ENCODE measurements around the gene RAD51B. TPM values are rescaled to one million over a fixed set of nuclear protein-coding genes. Genes with fewer than 3 reads are reported as not detected.

The RAD51B gene
- total and polyA plus RNA-seq, 9 of the 15 experiments (the other 6 are each of a cell fraction or from before 2014, with no cell fraction given) = 8.5 to 17.3 (median 11.3) TPM

DNA sequence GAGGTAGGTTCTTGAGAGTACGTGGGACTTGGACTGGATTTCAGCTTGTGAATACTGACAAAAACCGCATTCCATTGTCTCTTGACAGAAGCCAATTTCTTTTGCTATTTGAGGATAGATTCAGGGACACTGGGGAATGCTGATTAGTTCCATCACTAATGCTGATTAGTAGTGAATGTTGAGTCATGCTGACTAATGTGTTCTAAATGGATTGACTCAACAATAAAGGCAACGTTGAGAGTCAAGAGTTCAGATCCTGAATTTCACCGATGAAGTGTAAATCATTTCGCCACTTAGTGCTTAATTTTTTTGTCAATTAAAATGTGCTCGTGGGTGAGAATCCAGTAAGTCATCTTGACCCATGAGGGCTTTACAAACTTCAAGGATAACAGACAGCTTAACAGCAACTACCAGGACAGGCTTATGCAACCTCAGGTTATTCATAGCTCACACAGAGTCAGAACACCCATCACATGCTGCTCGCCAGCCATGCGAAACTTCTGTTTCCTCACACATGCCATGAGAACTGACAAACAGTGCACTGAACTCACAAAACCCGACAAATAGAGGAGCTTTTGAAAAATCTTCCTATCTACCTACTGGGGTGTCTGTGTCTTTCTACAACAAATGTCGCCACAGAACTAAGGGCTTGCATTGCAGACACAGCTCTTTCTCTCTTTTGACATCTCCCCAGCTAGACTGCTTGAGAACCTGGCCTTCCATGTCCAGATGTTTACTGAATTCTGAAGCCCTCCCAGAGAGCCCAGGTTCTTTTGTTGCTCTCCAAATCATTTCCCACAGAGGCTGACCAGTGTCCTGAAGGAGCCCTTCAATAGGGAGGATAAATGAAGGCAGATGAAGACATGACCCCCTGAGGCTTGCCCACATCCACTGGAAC lies 656.9 kb downstream of the RAD51B start (continued):
- TF ChIP-seq, protein P1, sequence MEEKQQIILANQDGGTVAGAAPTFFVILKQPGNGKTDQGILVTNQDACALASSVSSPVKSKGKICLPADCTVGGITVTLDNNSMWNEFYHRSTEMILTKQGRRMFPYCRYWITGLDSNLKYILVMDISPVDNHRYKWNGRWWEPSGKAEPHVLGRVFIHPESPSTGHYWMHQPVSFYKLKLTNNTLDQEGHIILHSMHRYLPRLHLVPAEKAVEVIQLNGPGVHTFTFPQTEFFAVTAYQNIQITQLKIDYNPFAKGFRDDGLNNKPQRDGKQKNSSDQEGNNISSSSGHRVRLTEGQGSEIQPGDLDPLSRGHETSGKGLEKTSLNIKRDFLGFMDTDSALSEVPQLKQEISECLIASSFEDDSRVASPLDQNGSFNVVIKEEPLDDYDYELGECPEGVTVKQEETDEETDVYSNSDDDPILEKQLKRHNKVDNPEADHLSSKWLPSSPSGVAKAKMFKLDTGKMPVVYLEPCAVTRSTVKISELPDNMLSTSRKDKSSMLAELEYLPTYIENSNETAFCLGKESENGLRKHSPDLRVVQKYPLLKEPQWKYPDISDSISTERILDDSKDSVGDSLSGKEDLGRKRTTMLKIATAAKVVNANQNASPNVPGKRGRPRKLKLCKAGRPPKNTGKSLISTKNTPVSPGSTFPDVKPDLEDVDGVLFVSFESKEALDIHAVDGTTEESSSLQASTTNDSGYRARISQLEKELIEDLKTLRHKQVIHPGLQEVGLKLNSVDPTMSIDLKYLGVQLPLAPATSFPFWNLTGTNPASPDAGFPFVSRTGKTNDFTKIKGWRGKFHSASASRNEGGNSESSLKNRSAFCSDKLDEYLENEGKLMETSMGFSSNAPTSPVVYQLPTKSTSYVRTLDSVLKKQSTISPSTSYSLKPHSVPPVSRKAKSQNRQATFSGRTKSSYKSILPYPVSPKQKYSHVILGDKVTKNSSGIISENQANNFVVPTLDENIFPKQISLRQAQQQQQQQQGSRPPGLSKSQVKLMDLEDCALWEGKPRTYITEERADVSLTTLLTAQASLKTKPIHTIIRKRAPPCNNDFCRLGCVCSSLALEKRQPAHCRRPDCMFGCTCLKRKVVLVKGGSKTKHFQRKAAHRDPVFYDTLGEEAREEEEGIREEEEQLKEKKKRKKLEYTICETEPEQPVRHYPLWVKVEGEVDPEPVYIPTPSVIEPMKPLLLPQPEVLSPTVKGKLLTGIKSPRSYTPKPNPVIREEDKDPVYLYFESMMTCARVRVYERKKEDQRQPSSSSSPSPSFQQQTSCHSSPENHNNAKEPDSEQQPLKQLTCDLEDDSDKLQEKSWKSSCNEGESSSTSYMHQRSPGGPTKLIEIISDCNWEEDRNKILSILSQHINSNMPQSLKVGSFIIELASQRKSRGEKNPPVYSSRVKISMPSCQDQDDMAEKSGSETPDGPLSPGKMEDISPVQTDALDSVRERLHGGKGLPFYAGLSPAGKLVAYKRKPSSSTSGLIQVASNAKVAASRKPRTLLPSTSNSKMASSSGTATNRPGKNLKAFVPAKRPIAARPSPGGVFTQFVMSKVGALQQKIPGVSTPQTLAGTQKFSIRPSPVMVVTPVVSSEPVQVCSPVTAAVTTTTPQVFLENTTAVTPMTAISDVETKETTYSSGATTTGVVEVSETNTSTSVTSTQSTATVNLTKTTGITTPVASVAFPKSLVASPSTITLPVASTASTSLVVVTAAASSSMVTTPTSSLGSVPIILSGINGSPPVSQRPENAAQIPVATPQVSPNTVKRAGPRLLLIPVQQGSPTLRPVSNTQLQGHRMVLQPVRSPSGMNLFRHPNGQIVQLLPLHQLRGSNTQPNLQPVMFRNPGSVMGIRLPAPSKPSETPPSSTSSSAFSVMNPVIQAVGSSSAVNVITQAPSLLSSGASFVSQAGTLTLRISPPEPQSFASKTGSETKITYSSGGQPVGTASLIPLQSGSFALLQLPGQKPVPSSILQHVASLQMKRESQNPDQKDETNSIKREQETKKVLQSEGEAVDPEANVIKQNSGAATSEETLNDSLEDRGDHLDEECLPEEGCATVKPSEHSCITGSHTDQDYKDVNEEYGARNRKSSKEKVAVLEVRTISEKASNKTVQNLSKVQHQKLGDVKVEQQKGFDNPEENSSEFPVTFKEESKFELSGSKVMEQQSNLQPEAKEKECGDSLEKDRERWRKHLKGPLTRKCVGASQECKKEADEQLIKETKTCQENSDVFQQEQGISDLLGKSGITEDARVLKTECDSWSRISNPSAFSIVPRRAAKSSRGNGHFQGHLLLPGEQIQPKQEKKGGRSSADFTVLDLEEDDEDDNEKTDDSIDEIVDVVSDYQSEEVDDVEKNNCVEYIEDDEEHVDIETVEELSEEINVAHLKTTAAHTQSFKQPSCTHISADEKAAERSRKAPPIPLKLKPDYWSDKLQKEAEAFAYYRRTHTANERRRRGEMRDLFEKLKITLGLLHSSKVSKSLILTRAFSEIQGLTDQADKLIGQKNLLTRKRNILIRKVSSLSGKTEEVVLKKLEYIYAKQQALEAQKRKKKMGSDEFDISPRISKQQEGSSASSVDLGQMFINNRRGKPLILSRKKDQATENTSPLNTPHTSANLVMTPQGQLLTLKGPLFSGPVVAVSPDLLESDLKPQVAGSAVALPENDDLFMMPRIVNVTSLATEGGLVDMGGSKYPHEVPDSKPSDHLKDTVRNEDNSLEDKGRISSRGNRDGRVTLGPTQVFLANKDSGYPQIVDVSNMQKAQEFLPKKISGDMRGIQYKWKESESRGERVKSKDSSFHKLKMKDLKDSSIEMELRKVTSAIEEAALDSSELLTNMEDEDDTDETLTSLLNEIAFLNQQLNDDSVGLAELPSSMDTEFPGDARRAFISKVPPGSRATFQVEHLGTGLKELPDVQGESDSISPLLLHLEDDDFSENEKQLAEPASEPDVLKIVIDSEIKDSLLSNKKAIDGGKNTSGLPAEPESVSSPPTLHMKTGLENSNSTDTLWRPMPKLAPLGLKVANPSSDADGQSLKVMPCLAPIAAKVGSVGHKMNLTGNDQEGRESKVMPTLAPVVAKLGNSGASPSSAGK (IDR thresholded peaks at IDR 0.05) = peak; percentile 44
- peak; percentile 50; the same call in 1 of the 2 replicates for TF ChIP-seq MAFF (IDR thresholded peaks at IDR 0.05; ENCODE audit: low read length)
- TF ChIP-seq ZNF445 (CRISPR knock-in tag; IDR thresholded peaks at IDR 0.05; ENCODE audit: low read depth) = no peak
- no peak for TF ChIP-seq CREB3 (tag; conservative IDR thresholded peaks at IDR 0.05; ENCODE audit: low read depth)
- TF ChIP-seq DMBX1 (CRISPR knock-in tag; IDR thresholded peaks at IDR 0.05; ENCODE audit: borderline replicate concordance) = peak; percentile 70
- no peak for TF ChIP-seq ZBED1 (IDR thresholded peaks at IDR 0.05)
- TF ChIP-seq CEBPB (tag; IDR thresholded peaks at IDR 0.05) = peak; percentile 50; the same call in 1 of the 2 replicates
- no peak for TF ChIP-seq NR2C2 (CRISPR knock-in tag; IDR thresholded peaks at IDR 0.05)
- TF ChIP-seq NR2C2 (tag; IDR thresholded peaks at IDR 0.05) = no peak
- TF ChIP-seq GTF2E2 (tag; IDR thresholded peaks at IDR 0.05) = no peak
- no peak for TF ChIP-seq THRAP3 (IDR thresholded peaks at IDR 0.05; ENCODE audit: borderline replicate concordance)
- 0 out of 2 replicates have a peak, but pooled peaks have one; percentile 67 for TF ChIP-seq SMAD4 (CRISPR knock-in tag; conservative IDR thresholded peaks at IDR 0.05)
- no peak for TF ChIP-seq MTA1 (IDR thresholded peaks at IDR 0.05; ENCODE audit: borderline replicate concordance)
- no peak for TF ChIP-seq POLR2AphosphoS5 (IDR thresholded peaks at IDR 0.05; ENCODE audit: control insufficient read depth, insufficient read depth, low read depth, low read length)

Data from K562 (cell line).